Measurements from ENCODE around the gene BMI1. TPM values are rescaled to one million over a fixed set of nuclear protein-coding genes. Genes with fewer than 3 reads are reported as not detected.

The BMI1 gene
- total RNA-seq, 1 experiment from 2014 or later = 6.8 TPM

DNA sequence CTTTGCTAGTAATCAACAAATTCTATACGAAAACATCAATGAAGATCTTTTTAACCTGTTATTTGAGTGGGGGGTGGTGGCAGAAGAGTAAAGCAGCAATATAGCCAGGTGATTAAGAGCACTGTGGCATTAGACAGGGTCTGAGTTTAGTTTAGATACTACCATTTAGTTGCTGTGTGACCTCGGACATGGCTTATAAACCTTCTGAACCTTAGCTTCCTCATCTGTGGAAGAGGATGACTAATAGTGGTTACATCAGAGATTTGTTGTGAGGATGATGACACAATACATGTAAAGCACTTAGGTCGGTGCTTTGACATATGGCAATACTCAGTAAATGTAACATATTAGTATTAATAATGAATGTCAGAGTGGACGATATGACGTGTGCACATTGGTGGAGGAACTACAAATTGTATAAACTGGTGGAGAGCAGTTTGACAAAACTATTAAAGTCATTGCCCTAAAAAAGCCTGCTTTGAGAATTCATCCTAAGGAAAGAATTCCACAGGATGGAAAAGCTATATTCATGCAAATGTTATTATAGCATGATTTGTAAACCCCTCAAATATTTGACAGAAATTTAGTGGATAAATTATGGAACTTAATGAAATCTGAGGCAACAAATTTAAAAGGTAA, 48.7 kb downstream of the BMI1 start:
- Histone ChIP-seq H3K27me3 (ENCODE audit: insufficient read depth, low read length) (no peaks in the 10 kb centered on the region), H3K4me2 (ENCODE audit: insufficient read depth, insufficient read length, low read length) (no peak overlapping the region), H2BK15ac (ENCODE audit: low read depth, low read length) (no peak overlapping the region), H2BK5ac (ENCODE audit: insufficient read length, low read length) (no peak overlapping the region), H2AK5ac (ENCODE audit: insufficient read length, low read length) (no peak overlapping the region), H3K4ac (ENCODE audit: low read depth, low read length) (no peak overlapping the region), H2AFZ (ENCODE audit: low read length) (no peak overlapping the region), H2BK12ac (ENCODE audit: insufficient read length, low read depth, low read length) (no peak overlapping the region), H3K79me1 (ENCODE audit: insufficient read depth, low read depth, low read length, poor library complexity, severe bottlenecking) (no peaks in the 10 kb centered on the region), H3K18ac (ENCODE audit: insufficient read length, low read depth, low read length) (no peak overlapping the region), H2BK20ac (ENCODE audit: low read depth, low read length, poor library complexity, severe bottlenecking) (no peak overlapping the region), H4K20me1 (ENCODE audit: control insufficient read depth, insufficient read depth, insufficient read length) (no peaks in the 10 kb centered on the region), H2BK120ac (ENCODE audit: low read depth, low read length, poor library complexity, severe bottlenecking) (no peak overlapping the region), H3K27ac (ENCODE audit: insufficient read length, low read depth, low read length) (no peak overlapping the region), H3K56ac (ENCODE audit: insufficient read length, low read depth, low read length) (no peak overlapping the region), H3K79me2 (ENCODE audit: insufficient read depth, low read length) (no peaks in the 10 kb centered on the region), H3K14ac (ENCODE audit: insufficient read depth, low read length) (no peak overlapping the region), H4K91ac (ENCODE audit: insufficient read length, low read depth, low read length) (no peak overlapping the region), H4K5ac (ENCODE audit: insufficient read length, low read depth, low read length) (no peak overlapping the region), H3T11ph (ENCODE audit: low read length) (no peak overlapping the region), H3K4me1 (ENCODE audit: insufficient read depth, low read length) (no peaks in the 10 kb centered on the region), H3K23me2 (ENCODE audit: insufficient read length, low read depth, low read length, poor library complexity, severe bottlenecking) (no peaks in the 10 kb centered on the region), H3K9ac (ENCODE audit: extremely low read depth, insufficient read length, low read length) (no peak overlapping the region), H3K23ac (ENCODE audit: insufficient read length, low read depth, low read length) (no peak overlapping the region), H3K9me3 (ENCODE audit: control insufficient read depth, low read depth, low read length) (no peaks in the 10 kb centered on the region), H4K8ac (replicated peaks; ENCODE audit: insufficient read length, low read depth, low read length) (no peak overlapping the region)
- no peak overlapping the region for H3K4me3 Mint-ChIP-seq
- H3K36me3 Mint-ChIP-seq (ENCODE audit: insufficient read depth in 1 of 3, low read depth in 3 of 3) = no peaks in the 10 kb centered on the region
- TF ChIP-seq, protein P1, sequence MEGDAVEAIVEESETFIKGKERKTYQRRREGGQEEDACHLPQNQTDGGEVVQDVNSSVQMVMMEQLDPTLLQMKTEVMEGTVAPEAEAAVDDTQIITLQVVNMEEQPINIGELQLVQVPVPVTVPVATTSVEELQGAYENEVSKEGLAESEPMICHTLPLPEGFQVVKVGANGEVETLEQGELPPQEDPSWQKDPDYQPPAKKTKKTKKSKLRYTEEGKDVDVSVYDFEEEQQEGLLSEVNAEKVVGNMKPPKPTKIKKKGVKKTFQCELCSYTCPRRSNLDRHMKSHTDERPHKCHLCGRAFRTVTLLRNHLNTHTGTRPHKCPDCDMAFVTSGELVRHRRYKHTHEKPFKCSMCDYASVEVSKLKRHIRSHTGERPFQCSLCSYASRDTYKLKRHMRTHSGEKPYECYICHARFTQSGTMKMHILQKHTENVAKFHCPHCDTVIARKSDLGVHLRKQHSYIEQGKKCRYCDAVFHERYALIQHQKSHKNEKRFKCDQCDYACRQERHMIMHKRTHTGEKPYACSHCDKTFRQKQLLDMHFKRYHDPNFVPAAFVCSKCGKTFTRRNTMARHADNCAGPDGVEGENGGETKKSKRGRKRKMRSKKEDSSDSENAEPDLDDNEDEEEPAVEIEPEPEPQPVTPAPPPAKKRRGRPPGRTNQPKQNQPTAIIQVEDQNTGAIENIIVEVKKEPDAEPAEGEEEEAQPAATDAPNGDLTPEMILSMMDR (conservative IDR thresholded peaks at IDR 0.05) = no peak
- DNase-seq = no peak
- H3K9me3 Mint-ChIP-seq = no peaks in the 10 kb centered on the region
- H3K27me3 Mint-ChIP-seq (ENCODE audit: low read depth) = no peaks in the 10 kb centered on the region; the same call in 1 of the 2 replicates
- no peaks in the 10 kb centered on the region for H3K4me1 Mint-ChIP-seq
- WGBS (ENCODE audit: extremely low coverage, insufficient read length, low lambda C conversion rate) = no CpG with 5 or more reads among the region's 5 CpGs
- no peak overlapping the region for H3K27ac Mint-ChIP-seq
